Diencephalon (tissue), 1 donor: Measurements from ENCODE around the gene THBS2. TPM values are rescaled to one million over a fixed set of nuclear protein-coding genes. Genes with fewer than 3 reads are reported as not detected.

Experiments used
- total RNA-seq: library from RNA; depleted of rRNA; stranded (reverse); fragments of >200 nt; gene quantifications from one replicate; pipeline ENCODE4 v1.2.3, GENCODE V29; 2014

The THBS2 gene
- 14.1 TPM for total RNA-seq

GRCh38 chr6:169253337-169254238 is at the start of gene THBS2:
Gene THBS2, minus strand, starts transcription at chr6:169253846. Its CDS starts 3,062 bp downstream, at chr6:169250784.

